NCI-H460 (cell line): ENCODE results near the gene DNAJC22. TPM values are rescaled to one million over a fixed set of nuclear protein-coding genes. Genes with fewer than 3 reads are reported as not detected.

ENCODE experiments used
- DNase-seq: peaks from one replicate; pipeline ENCODE4 v3.0.0-alpha.2; 2016; ENCODE audit warnings: low read depth; ENCODE audit errors: extremely low read depth
- total RNA-seq: library from RNA; depleted of rRNA; stranded (reverse); fragments of >200 nt; shearing (Covaris generic); gene quantifications from 2 replicates; pipeline ENCODE4 v1.2.3, GENCODE V29; 2014

Gene DNAJC22
- total RNA-seq, 1 experiment from 2014 or later = 2.2 TPM

DNA sequence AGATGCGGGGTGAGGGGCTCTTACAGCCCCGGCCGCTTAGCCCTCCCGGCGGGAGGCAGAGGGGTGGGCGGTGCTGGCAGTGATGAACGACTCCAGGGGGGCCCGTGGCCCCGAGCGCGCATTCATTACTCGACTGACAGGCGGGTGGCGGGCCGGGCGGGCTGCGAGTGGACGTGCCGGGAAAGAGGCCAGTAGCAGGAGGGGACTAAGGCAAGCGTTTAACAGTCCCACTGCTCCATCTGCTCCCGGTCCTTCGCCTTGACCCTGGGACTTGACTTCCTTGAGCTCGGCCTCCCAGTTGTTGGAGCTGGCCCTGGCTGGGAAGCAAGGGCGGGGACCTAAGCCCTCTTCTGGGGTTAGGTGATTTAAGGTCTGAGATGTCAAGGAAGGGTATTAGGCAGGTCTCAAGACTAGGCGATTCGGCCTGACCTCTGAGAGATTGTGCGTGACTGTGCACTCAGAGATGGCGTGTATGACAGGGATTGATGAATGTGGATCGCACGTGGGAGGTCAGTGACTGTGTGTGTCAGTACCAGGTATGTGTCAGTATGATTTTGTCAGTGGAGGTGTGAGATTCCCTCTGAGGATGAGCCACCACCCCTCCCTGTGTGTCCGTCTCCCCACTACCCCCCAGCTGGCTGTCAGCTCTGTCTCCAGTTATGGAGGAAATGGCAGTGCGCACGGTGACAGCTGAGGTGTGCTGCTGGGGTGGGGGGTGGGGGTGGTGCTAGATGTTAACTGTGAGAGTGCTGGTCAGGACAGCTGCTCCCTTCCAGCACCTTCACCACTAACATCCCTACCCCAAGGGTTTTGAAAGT lies 3.6 kb upstream of the DNAJC22 start:
- DNase-seq = no peak

- no peak for DNase-seq
These were observed 2.1 kb upstream of the DNAJC22 start for GRCh38 chr12:49344486-49345050.

GRCh38 chr12:49345051-49345824 lies 1.4 kb upstream of the DNAJC22 start:
- no peak for DNase-seq

GRCh38 chr12:49345825-49346658 lies 646 bp upstream of the DNAJC22 start:
- no peak for DNase-seq

DNA sequence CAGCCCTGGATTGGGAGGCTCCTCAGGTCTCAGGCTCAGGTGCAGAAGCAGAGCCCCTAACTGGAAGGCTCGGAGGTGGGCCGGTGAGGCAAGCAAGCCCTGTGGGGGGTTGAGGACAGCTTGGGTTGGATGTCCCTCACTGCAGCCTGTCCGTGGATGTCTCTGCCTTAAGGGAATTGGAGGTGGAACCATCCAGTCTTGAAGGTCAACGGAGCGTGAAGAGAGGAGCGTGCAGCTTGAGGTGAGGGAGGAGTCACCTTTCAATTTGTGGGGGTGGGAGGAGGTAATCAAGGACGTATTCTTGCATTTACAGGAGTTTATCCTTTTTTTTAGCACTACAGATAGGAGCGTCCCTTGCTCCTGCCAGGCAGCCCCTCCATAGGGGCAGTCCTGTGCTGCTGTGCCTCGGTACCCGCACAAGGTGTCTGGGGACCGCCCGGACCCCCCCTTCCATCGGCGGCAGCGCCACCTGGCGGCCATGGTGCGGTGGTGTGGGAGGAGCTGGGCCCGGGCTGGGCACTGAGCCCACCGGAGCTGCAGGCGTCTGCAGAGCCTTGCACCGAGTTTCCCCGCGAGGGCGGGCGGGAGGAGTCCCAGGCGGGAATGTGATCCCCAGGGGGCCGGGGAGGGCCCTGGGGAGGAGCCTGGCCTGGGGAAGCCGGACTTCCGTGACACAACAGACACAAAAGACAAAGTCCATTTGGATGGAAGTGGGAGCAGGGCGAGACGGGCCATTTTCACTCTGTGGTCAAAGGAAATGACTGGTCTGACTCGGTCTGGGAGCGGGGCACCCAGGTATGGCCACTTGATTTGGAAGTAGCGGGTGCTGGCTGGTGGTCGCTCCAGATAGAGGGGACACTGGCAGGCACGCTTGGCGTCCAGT lies 864 bp downstream of the DNAJC22 start:
- peak; percentile 73 for DNase-seq

GRCh38 chr12:49348781-49349180 lies 2.1 kb downstream of the DNAJC22 start:
- DNase-seq = no peak

DNA sequence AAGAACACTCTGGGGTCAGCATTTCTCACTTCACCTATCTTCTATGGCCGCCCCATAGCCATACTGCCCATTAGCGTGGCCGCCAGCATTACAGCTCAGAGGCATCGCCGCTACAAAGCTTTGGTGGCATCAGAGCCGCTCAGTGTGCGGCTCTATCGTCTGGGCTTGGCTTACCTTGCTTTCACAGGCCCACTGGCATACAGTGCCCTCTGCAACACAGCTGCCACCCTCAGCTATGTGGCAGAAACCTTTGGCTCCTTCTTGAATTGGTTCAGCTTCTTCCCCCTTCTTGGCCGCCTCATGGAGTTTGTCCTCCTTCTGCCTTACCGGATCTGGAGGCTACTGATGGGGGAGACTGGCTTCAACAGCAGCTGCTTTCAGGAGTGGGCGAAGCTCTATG lies 2.6 kb downstream of the DNAJC22 start:
- no peak for DNase-seq

GRCh38 chr12:49352351-49352750 lies 5.7 kb downstream of the DNAJC22 start:
- DNase-seq = no peak

DNA sequence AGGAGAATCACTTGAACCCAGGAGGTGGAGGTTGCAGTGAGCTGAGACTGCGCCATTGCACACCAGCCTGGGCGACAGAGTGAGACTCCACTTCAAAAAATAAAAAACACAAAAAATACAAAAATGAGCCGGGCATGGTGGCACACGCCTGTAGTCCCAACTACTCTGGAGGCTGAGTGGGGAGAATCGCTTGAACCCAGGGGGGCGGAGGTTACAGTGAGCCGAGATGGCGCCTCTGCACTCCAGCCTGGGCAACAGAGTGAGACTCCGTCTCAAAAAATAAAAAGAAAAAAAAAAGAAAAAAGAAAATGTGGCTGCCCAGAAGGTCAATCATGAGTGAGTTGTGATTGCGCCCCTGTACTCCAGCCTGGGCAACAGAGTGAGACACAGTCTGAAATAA lies 9.2 kb downstream of the DNAJC22 start:
- DNase-seq = no peak

DNA sequence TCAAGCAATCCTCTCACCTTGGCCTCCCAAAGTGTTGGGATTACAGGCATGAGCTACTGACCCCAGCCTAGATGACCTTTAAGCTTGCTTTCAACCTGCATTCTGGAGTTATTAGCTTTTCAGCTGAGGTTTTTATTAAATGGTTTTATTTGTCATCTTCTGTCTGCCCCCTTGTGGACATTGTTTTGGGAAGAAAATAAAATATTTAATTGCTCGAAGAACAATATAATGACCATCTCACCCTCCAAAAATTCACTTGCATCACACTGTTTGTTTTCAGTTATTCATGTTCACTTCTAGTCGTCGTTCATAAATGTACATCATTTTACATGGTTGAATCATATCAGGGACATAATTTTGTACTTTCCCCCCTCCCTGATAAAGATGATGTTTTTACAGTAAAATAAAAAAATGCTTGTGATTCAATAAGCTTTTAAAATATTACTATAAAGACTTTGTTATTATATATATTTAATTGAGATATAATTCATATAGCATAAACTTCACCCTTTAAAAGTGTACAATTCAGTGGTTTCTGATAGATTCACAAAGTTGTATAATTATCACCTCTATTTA lies 10.5 kb downstream of the DNAJC22 start:
- DNase-seq = no peak

GRCh38 chr12:49358483-49359141 lies 11.9 kb downstream of the DNAJC22 start:
- peak; percentile 69 for DNase-seq

- DNase-seq = no peak
These were observed 13.0 kb downstream of the DNAJC22 start for GRCh38 chr12:49359671-49360070.

GRCh38 chr12:49362077-49362476 lies 15.4 kb downstream of the DNAJC22 start:
- no peak for DNase-seq

- no peak for DNase-seq
These were observed 18.3 kb downstream of the DNAJC22 start for GRCh38 chr12:49364989-49365388.

DNA sequence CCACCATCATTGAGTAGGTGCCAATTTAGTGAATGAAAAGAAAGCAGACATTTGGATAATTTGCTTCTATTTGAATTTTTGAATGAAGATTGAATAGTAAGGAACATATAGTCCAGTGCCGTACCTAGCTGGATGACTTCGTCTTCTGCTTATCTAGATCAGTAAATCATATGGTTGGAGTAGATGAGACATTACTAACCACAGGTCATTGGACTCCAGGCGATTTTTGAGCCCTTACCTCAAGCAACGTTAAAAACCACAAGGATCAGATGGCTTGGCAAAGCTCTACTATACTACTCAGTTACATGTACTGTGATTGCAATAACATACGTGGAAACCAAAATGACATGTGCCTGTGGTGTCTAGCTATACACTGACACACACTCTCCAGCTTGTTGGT lies 18.9 kb downstream of the DNAJC22 start:
- no peak for DNase-seq

DNA sequence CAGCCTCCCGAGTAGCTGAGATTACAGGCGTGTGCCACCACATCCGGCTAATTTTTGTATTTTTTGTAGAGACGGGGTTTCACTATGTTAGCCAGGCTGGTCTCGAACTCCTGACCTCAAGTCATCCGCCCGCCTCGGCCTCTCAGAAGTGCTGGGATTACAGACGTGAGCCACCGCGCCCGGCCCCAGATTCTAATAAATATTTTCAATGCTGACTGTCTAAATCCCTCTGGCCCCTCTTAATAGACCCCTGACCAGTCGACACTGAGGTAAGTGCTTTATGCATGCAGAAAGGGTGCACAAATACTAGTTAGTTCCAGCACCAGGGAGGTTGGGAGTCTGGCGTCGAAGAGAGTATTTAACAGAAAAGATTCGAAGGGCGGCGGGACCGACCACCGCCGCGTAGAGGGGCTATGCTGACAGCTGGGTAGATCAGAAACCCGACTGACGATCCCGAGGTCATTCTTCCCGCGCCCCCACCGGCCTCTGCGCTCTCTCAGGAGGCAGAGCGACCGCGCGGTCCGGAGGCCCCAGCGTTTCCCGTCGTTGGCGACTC lies 19.5 kb downstream of the DNAJC22 start:
- no peak for DNase-seq

DNA sequence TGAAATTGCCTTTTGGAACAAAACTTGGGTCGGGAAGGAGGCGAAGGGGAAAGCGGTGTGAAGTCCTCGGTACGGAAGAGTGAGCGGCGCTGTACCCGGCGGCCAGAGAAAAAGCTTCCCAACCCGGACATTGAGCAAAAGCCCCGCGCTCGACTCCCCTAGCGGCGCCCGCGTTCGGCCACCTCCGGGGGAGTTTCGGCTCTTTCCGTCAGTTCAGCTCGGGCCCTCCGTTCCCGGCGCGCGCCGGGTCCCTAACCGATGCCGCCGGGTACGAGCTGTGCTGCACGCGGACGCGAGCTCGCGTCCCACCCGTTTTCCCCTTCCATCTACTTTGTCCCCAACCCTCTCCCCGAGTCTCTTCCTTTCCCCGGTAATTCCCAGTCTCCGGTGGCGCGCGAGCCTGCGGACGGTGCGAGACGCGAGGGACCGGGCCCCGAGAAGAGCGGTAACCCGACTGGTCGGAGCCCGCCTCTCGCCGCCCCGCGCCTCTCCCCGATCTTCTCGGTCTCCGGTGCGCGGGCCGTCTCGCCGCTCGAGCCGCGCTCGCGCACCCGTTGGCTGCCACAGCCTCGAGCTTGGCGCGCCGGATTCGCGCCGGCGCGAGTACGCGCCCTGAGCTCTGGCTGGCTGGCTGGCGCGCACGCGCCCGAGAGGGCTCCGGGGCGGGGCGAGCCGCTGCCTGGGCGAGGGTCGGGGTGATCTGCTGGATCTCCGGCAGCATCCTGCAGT lies 20.1 kb downstream of the DNAJC22 start:
- peak; percentile 95 for DNase-seq
